OCI-LY1 (cell line): ENCODE measurements around the gene C3orf62.

Experiments used
- H2AFZ ChIP-seq: fragments of 200-600 bp; sonication (generic), shearing (Covaris generic); 2 replicates; pipeline ENCODE4 v1.6.0; 2014; ENCODE audit warnings: antibody characterized with exemption, mild to moderate bottlenecking, low read length
- H3F3A ChIP-seq: fragments of 200-600 bp; sonication (generic), shearing (Covaris generic); 2 replicates; pipeline ENCODE4 v1.6.0; 2014; ENCODE audit warnings: mild to moderate bottlenecking, antibody characterized with exemption, low read length, moderate library complexity; ENCODE audit not compliant: insufficient read depth
- H3K27ac ChIP-seq: fragments of 200-600 bp; sonication (generic); 2 replicates; pipeline ENCODE4 v1.5.1; 2014; ENCODE audit warnings: low read length, mixed run types, mild to moderate bottlenecking, low read depth; ENCODE audit not compliant: poor library complexity, severe bottlenecking
- H3K27me3 ChIP-seq: fragments of 200-600 bp; sonication (generic); 2 replicates; pipeline ENCODE4 v1.6.0; 2014; ENCODE audit warnings: antibody characterized with exemption, mild to moderate bottlenecking, low read length, moderate library complexity; ENCODE audit not compliant: insufficient read depth
- H3K36me3 ChIP-seq: fragments of 200-600 bp; sonication (generic); 2 replicates; pipeline ENCODE4 v1.6.1; 2014; ENCODE audit warnings: mild to moderate bottlenecking, antibody characterized with exemption, low read length, moderate library complexity, mixed read lengths; ENCODE audit not compliant: insufficient read depth
- H3K4me1 ChIP-seq: fragments of 200-600 bp; sonication (generic); 2 replicates; pipeline ENCODE4 v1.5.1; 2014; ENCODE audit warnings: mild to moderate bottlenecking, low read length, moderate library complexity; ENCODE audit not compliant: insufficient read depth, severe bottlenecking
- H3K4me2 ChIP-seq: fragments of 200-600 bp; sonication (generic), shearing (Covaris generic); 2 replicates; pipeline ENCODE4 v1.6.1; 2014; ENCODE audit warnings: low read length
- H3K4me3 ChIP-seq: fragments of 200-600 bp; sonication (generic); 2 replicates; pipeline ENCODE4 v1.5.1; 2014; ENCODE audit warnings: low read length, low read depth, mild to moderate bottlenecking, mixed read lengths; ENCODE audit not compliant: poor library complexity, severe bottlenecking
- H3K79me2 ChIP-seq: fragments of 200-600 bp; shearing (Covaris generic); 2 replicates; pipeline ENCODE4 v1.6.1; 2016; ENCODE audit warnings: mixed run types, low read length, mixed read lengths; ENCODE audit not compliant: insufficient read depth
- H3K9ac ChIP-seq: fragments of 200-600 bp; sonication (generic), shearing (Covaris generic); 2 replicates; pipeline ENCODE4 v1.6.1; 2014; ENCODE audit warnings: mild to moderate bottlenecking, low read length, mixed read lengths
- H3K9me2 ChIP-seq: fragments of 200-600 bp; sonication (generic), shearing (Covaris generic); 2 replicates; pipeline ENCODE4 v1.6.1; 2014; ENCODE audit warnings: low read depth, mild to moderate bottlenecking, low read length, mixed read lengths
- H3K9me3 ChIP-seq: fragments of 200-600 bp; shearing (Covaris generic); 2 replicates; pipeline ENCODE4 v1.6.1; 2014; ENCODE audit warnings: low read length, mixed read lengths
- H4K20me1 ChIP-seq: fragments of 200-600 bp; sonication (generic), shearing (Covaris generic); 2 replicates; pipeline ENCODE4 v1.6.0; 2016; ENCODE audit warnings: mild to moderate bottlenecking, low read length; ENCODE audit not compliant: insufficient read depth
- CTCF ChIP-seq: fragments of 200-600 bp; sonication (generic), shearing (Covaris generic); IDR thresholded peaks from 2 replicates; pipeline ENCODE4 v1.5.1; 2017; ENCODE audit warnings: mild to moderate bottlenecking, antibody characterized with exemption, low read length, moderate library complexity, mixed read lengths
- EZH2 ChIP-seq: fragments of 200-600 bp; sonication (generic), shearing (Covaris generic); IDR thresholded peaks from 2 replicates; pipeline ENCODE4 v1.8.0; 2017; ENCODE audit warnings: borderline replicate concordance, mixed run types, mild to moderate bottlenecking, antibody characterized with exemption, low read length, moderate library complexity, mixed read lengths

Gene C3orf62

GRCh38 chr3:49277383-49277775 lies 347 bp upstream of the C3orf62 start:
- no peak for TF ChIP-seq EZH2
- no peak for TF ChIP-seq CTCF
- H2AFZ ChIP-seq = no peak overlapping the region
- peaks cover 4% of the 10 kb centered on the region; the same call in 1 of the 2 replicates for H3F3A ChIP-seq
- H3K4me3 ChIP-seq = peak overlapping the region; percentile 53
- H3K9me3 ChIP-seq = no peaks in the 10 kb centered on the region
- peaks cover 19% of the 10 kb centered on the region for H3K4me1 ChIP-seq
- H3K79me2 ChIP-seq = no peaks in the 10 kb centered on the region
- H3K4me2 ChIP-seq = peak overlapping the region; percentile 70
- no peaks in the 10 kb centered on the region for H4K20me1 ChIP-seq
- H3K27me3 ChIP-seq = no peaks in the 10 kb centered on the region
- H3K9me2 ChIP-seq = no peaks in the 10 kb centered on the region
- H3K9ac ChIP-seq = peak overlapping the region; percentile 62
- peak overlapping the region; percentile 56 for H3K27ac ChIP-seq
- peaks cover 37% of the 10 kb centered on the region; the same call in 1 of the 2 replicates for H3K36me3 ChIP-seq

GRCh38 chr3:49273825-49274532 lies 3.1 kb downstream of the C3orf62 start:
- no peaks in the 10 kb centered on the region for H3K9me2 ChIP-seq
- no peaks in the 10 kb centered on the region for H4K20me1 ChIP-seq
- H3K4me2 ChIP-seq = no peak overlapping the region
- H3K4me3 ChIP-seq = no peak overlapping the region
- H3K27ac ChIP-seq = no peak overlapping the region
- no peaks in the 10 kb centered on the region for H3K79me2 ChIP-seq
- no peak for TF ChIP-seq CTCF
- TF ChIP-seq EZH2 = no peak
- H3F3A ChIP-seq = peaks cover 4% of the 10 kb centered on the region; the same call in 1 of the 2 replicates
- peaks cover 23% of the 10 kb centered on the region; the same call in 1 of the 2 replicates for H3K36me3 ChIP-seq
- H3K4me1 ChIP-seq = peaks cover 19% of the 10 kb centered on the region
- H3K27me3 ChIP-seq = no peaks in the 10 kb centered on the region
- H3K9ac ChIP-seq = no peak overlapping the region
- no peaks in the 10 kb centered on the region for H3K9me3 ChIP-seq
- H2AFZ ChIP-seq = no peak overlapping the region

GRCh38 chr3:49271047-49271446 lies 6.0 kb downstream of the C3orf62 start:
- Histone ChIP-seq H3K4me1 (peaks cover 2% of the 10 kb centered on the region), H3K27ac (no peak overlapping the region), H3K9me2 (no peaks in the 10 kb centered on the region), H2AFZ (no peak overlapping the region), H3K36me3 (peaks cover 8% of the 10 kb centered on the region; the same call in 1 of the 2 replicates), H3K9me3 (no peaks in the 10 kb centered on the region), H3K79me2 (no peaks in the 10 kb centered on the region), H3K4me3 (no peak overlapping the region), H3K27me3 (no peaks in the 10 kb centered on the region), H3K9ac (no peak overlapping the region), H3K4me2 (no peak overlapping the region), H3F3A (no peaks in the 10 kb centered on the region), H4K20me1 (no peaks in the 10 kb centered on the region)
- TF ChIP-seq CTCF (no peak), EZH2 (no peak)
